Measurements from ENCODE around the gene FGF18.

DNA sequence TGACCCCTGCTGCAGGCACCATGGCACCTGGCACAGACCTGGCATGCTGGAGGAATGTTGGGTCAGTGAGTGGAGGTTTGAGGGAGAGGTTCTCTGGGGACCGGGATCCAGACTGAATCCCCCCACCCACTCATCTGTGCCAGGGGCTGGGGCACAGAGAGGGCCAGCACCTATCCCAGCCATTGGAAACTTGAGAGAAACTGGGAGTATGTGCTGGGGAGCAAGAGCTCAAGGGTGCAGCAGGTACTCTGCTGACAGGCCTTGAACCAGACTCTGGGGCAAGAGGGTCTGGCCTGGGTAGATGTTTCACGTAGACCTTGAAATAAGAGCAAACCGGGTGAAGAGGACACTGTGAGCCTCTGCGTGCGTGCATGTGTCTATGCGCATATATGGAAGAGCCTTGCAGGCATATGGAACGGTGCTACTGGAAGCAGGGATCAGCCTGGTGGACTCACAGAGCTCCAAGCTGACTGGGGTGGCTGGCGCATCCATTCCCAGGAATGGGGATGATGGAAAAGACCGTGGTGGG lies 8.8 kb downstream of the FGF18 start:
- no peak for TF ChIP-seq SIN3A (IDR thresholded peaks at IDR 0.05; ENCODE audit: low read depth, low read length)
- TF ChIP-seq POLR2AphosphoS5 (IDR thresholded peaks at IDR 0.05; ENCODE audit: low read length), result no peak
- TF ChIP-seq, protein P1, sequence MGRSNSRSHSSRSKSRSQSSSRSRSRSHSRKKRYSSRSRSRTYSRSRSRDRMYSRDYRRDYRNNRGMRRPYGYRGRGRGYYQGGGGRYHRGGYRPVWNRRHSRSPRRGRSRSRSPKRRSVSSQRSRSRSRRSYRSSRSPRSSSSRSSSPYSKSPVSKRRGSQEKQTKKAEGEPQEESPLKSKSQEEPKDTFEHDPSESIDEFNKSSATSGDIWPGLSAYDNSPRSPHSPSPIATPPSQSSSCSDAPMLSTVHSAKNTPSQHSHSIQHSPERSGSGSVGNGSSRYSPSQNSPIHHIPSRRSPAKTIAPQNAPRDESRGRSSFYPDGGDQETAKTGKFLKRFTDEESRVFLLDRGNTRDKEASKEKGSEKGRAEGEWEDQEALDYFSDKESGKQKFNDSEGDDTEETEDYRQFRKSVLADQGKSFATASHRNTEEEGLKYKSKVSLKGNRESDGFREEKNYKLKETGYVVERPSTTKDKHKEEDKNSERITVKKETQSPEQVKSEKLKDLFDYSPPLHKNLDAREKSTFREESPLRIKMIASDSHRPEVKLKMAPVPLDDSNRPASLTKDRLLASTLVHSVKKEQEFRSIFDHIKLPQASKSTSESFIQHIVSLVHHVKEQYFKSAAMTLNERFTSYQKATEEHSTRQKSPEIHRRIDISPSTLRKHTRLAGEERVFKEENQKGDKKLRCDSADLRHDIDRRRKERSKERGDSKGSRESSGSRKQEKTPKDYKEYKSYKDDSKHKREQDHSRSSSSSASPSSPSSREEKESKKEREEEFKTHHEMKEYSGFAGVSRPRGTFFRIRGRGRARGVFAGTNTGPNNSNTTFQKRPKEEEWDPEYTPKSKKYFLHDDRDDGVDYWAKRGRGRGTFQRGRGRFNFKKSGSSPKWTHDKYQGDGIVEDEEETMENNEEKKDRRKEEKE (IDR thresholded peaks at IDR 0.05), result no peak
- TF ChIP-seq EZH2 (IDR thresholded peaks at IDR 0.05; ENCODE audit: borderline replicate concordance, control insufficient read depth, low read depth, low read length), result no peak
- TF ChIP-seq GATAD2B (conservative IDR thresholded peaks at IDR 0.05; ENCODE audit: low read depth), result no peak
- no peak for TF ChIP-seq IRF4 (IDR thresholded peaks at IDR 0.05; ENCODE audit: low read depth, low read length)
- no peak for TF ChIP-seq ASH2L (IDR thresholded peaks at IDR 0.05; ENCODE audit: borderline replicate concordance, low read depth)
- TF ChIP-seq, protein P2, sequence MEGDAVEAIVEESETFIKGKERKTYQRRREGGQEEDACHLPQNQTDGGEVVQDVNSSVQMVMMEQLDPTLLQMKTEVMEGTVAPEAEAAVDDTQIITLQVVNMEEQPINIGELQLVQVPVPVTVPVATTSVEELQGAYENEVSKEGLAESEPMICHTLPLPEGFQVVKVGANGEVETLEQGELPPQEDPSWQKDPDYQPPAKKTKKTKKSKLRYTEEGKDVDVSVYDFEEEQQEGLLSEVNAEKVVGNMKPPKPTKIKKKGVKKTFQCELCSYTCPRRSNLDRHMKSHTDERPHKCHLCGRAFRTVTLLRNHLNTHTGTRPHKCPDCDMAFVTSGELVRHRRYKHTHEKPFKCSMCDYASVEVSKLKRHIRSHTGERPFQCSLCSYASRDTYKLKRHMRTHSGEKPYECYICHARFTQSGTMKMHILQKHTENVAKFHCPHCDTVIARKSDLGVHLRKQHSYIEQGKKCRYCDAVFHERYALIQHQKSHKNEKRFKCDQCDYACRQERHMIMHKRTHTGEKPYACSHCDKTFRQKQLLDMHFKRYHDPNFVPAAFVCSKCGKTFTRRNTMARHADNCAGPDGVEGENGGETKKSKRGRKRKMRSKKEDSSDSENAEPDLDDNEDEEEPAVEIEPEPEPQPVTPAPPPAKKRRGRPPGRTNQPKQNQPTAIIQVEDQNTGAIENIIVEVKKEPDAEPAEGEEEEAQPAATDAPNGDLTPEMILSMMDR (IDR thresholded peaks at IDR 0.05 in 2 of 3, conservative IDR thresholded peaks at IDR 0.05 in 1 of 3; ENCODE audit: control insufficient read depth in 2 of 3, extremely low read depth in 1 of 3, insufficient read depth in 1 of 3, low read depth in 3 of 3, low read length in 3 of 3), result no peak
- TF ChIP-seq CBX5 (IDR thresholded peaks at IDR 0.05; ENCODE audit: low read depth), result no peak
- no peak for TF ChIP-seq POLR2AphosphoS2 (IDR thresholded peaks at IDR 0.05; ENCODE audit: low read depth, low read length)
- no peak for TF ChIP-seq ZNF384 (IDR thresholded peaks at IDR 0.05; ENCODE audit: borderline replicate concordance, low read depth, low read length)
- no peak for TF ChIP-seq IKZF2 (IDR thresholded peaks at IDR 0.05)
